Tibial nerve (tissue), 4 donors: Measurements from ENCODE around the gene CCDC78. TPM values are rescaled to one million over a fixed set of nuclear protein-coding genes. Genes with fewer than 3 reads are reported as not detected.

Source experiments
- DNase-seq, 2 donors: peaks; one replicate each; pipeline ENCODE4 v3.0.0-alpha.2; 2019; ENCODE audit warnings: low spot score in 2 of 2
- H3K27ac ChIP-seq, 4 donors: fragments of 200-600 bp; sonication (generic) in 3 of 4; one replicate each; pipeline ENCODE4 v1.5.1; 2017 to 2019; ENCODE audit warnings: mild to moderate bottlenecking in 1 of 4
- H3K27me3 ChIP-seq, 2 donors: fragments of 200-600 bp; sonication (generic) in 1 of 2; one replicate each; pipeline versions ENCODE4 v1.5.1 to v1.6.0; 2017 to 2019
- H3K36me3 ChIP-seq, 3 donors: fragments of 200-600 bp; sonication (generic); one replicate each; pipeline ENCODE4 v1.5.1; 2018 to 2019
- H3K4me1 ChIP-seq, 4 donors: fragments of 200-600 bp; sonication (generic) in 3 of 4; one replicate each; pipeline ENCODE4 v1.5.1; 2017 to 2019
- H3K4me3 ChIP-seq, 4 donors: fragments of 200-600 bp; sonication (generic) in 3 of 4; one replicate each; pipeline ENCODE4 v1.5.1; 2017 to 2019; ENCODE audit warnings: mild to moderate bottlenecking in 1 of 4, moderate library complexity in 1 of 4
- H3K9me3 ChIP-seq, 4 donors: fragments of 200-600 bp; sonication (generic) in 3 of 4; one replicate each; pipeline ENCODE4 v1.5.1; 2017 to 2019
- CTCF ChIP-seq, 5 experiments: fragments of 200-600 bp in 3 of 5; fragments of 450-650 bp in 2 of 5; sonication (generic) in 3 of 5; IDR thresholded peaks; one replicate each; pipeline ENCODE4 v1.5.1; 2016 to 2019; ENCODE audit warnings: antibody characterized with exemption in 5 of 5, mild to moderate bottlenecking in 3 of 5, moderate library complexity in 2 of 5
- EP300 ChIP-seq, 2 donors: sonication (generic); formaldehyde crosslinking; IDR thresholded peaks; one replicate each; pipeline ENCODE4 v1.6.1; 2017; ENCODE audit warnings: antibody characterized with exemption in 2 of 2, mild to moderate bottlenecking in 1 of 2
- POLR2A ChIP-seq, 2 donors: fragments of 450-650 bp; IDR thresholded peaks; one replicate each; pipeline ENCODE4 v1.6.1; 2017; ENCODE audit warnings: antibody characterized with exemption in 2 of 2, mild to moderate bottlenecking in 2 of 2, moderate library complexity in 2 of 2
- WGBS, 2 donors: methylation state at CpG; one replicate each; pipeline ENCODE4 v1.1.5; 2018; 5-methylcytosine and 5-hydroxymethylcytosine counted together
- total RNA-seq, 4 donors: library from RNA; depleted of rRNA; stranded (reverse); fragments of >200 nt; gene quantifications; one replicate each; pipeline ENCODE4 v1.1.0, GENCODE V29; 2016

CCDC78 gene
- total RNA-seq, 4 donors from 2014 or later = 0.63 to 7.5 (median 3.0) TPM

GRCh38 chr16:769934-770333 is 43.7 kb upstream of the CCDC78 start:
- Histone ChIP-seq H3K4me1 (no peaks in the 10 kb centered on the region), H3K27ac (no peak overlapping the region), H3K4me3 (no peak overlapping the region), H3K27me3 (peaks cover 0 to 27% of the 10 kb centered on the region in 2 donors), H3K36me3 (no peaks in the 10 kb centered on the region), H3K9me3 (no peaks in the 10 kb centered on the region)
- 69 to 72% methylated on average over 9 to 15 of the region's 19 CpGs for WGBS, 2 donors
- no peak for TF ChIP-seq CTCF (IDR thresholded peaks at IDR 0.05)
- no peak for TF ChIP-seq POLR2A (IDR thresholded peaks at IDR 0.05)
- TF ChIP-seq EP300 (IDR thresholded peaks at IDR 0.05) = no peak
- DNase-seq = no peak

GRCh38 chr16:769184-769784 is 43.0 kb upstream of the CCDC78 start:
- Histone ChIP-seq H3K4me3 (no peak overlapping the region), H3K27me3 (peaks cover 0 to 26% of the 10 kb centered on the region in 2 donors), H3K27ac (no peak overlapping the region), H3K4me1 (no peaks in the 10 kb centered on the region), H3K9me3 (no peaks in the 10 kb centered on the region), H3K36me3 (no peaks in the 10 kb centered on the region)
- WGBS, 2 donors = 76 to 77% methylated on average over 9 to 12 of the region's 20 CpGs
- no peak for DNase-seq
- no peak for TF ChIP-seq POLR2A (IDR thresholded peaks at IDR 0.05)
- no peak for TF ChIP-seq CTCF (IDR thresholded peaks at IDR 0.05)
- no peak for TF ChIP-seq EP300 (IDR thresholded peaks at IDR 0.05)

GRCh38 chr16:768428-768827 is 42.2 kb upstream of the CCDC78 start:
- H3K27ac ChIP-seq = no peak overlapping the region
- DNase-seq = no peak
- H3K27me3 ChIP-seq = peaks cover 0 to 22% of the 10 kb centered on the region in 2 donors
- H3K4me1 ChIP-seq = no peaks in the 10 kb centered on the region
- 86% methylated on average over 8 of the region's 21 CpGs for WGBS, 2 donors
- no peak for TF ChIP-seq POLR2A (IDR thresholded peaks at IDR 0.05)
- H3K4me3 ChIP-seq = no peak overlapping the region
- H3K36me3 ChIP-seq = no peaks in the 10 kb centered on the region
- H3K9me3 ChIP-seq = no peaks in the 10 kb centered on the region

GRCh38 chr16:767743-768235 is 41.5 kb upstream of the CCDC78 start:
- 62 to 70% methylated on average over 11 to 14 of the region's 38 CpGs for WGBS, 2 donors
- H3K36me3 ChIP-seq = no peaks in the 10 kb centered on the region
- H3K9me3 ChIP-seq = no peaks in the 10 kb centered on the region
- H3K27me3 ChIP-seq = peaks cover 0 to 26% of the 10 kb centered on the region in 2 donors
- no peak for DNase-seq
- no peak overlapping the region for H3K27ac ChIP-seq
- TF ChIP-seq CTCF (IDR thresholded peaks at IDR 0.05) = no peak
- H3K4me3 ChIP-seq = no peak overlapping the region
- no peaks in the 10 kb centered on the region for H3K4me1 ChIP-seq

- Histone ChIP-seq H3K4me3 (no peak overlapping the region), H3K9me3 (no peaks in the 10 kb centered on the region), H3K36me3 (no peaks in the 10 kb centered on the region), H3K4me1 (no peaks in the 10 kb centered on the region), H3K27ac (no peak overlapping the region), H3K27me3 (peaks cover 0 to 31% of the 10 kb centered on the region in 2 donors)
- no peak for DNase-seq
- WGBS, 2 donors = 67% methylated on average over 6 to 32 of the region's 48 CpGs
- TF ChIP-seq CTCF (IDR thresholded peaks at IDR 0.05) (no peak), POLR2A (IDR thresholded peaks at IDR 0.05) (no peak), EP300 (IDR thresholded peaks at IDR 0.05) (no peak)
These were observed 40.8 kb upstream of the CCDC78 start for GRCh38 chr16:766820-767640.
